Astrocyte (in vitro differentiated cells and primary cell): ENCODE results near the gene HMX1. TPM values are rescaled to one million over a fixed set of nuclear protein-coding genes. Genes with fewer than 3 reads are reported as not detected.

Experiments
- DNase-seq: peaks from one replicate; pipeline ENCODE4 v3.0.0-alpha.2; 2010; ENCODE audit warnings: low read depth
- FAIRE-seq: peaks from 2 replicates; lab custom pipeline; 2011; peaks lifted over from hg19 to GRCh38; lab: Jason Lieb, UNC
- H2AFZ ChIP-seq: 2 replicates; pipeline ENCODE4 v1.6.0; 2012; ENCODE audit warnings: low read depth, low read length, inconsistent platforms
- H3K27ac ChIP-seq: 2 replicates; pipeline ENCODE4 v1.5.1; 2011; ENCODE audit warnings: low read depth, low read length, inconsistent platforms
- H3K27me3 ChIP-seq: 2 replicates; pipeline ENCODE4 v1.6.0; 2011; ENCODE audit warnings: low read length, inconsistent platforms; ENCODE audit not compliant: insufficient read depth
- H3K36me3 ChIP-seq: 2 replicates; pipeline ENCODE4 v1.5.1; 2011; ENCODE audit warnings: low read length, inconsistent platforms; ENCODE audit not compliant: insufficient read depth
- H3K4me1 ChIP-seq: 2 replicates; pipeline ENCODE4 v1.5.1; 2011; ENCODE audit warnings: low read length, inconsistent platforms; ENCODE audit not compliant: insufficient read depth
- H3K4me2 ChIP-seq: 2 replicates; pipeline ENCODE4 v1.6.0; 2012; ENCODE audit warnings: low read length, inconsistent platforms
- H3K4me3 ChIP-seq: 2 replicates; pipeline ENCODE4 v1.5.1; 2011; ENCODE audit warnings: low read depth, mild to moderate bottlenecking, low read length, inconsistent platforms; ENCODE audit not compliant: insufficient read depth
- H3K79me2 ChIP-seq: 2 replicates; pipeline ENCODE4 v1.6.0; 2012; ENCODE audit warnings: mild to moderate bottlenecking, low read length, inconsistent platforms; ENCODE audit not compliant: insufficient read depth
- H3K9ac ChIP-seq: 2 replicates; pipeline ENCODE4 v1.6.0; 2012; ENCODE audit warnings: mild to moderate bottlenecking, low read length, inconsistent platforms
- H3K9me3 ChIP-seq: 2 replicates; pipeline ENCODE4 v1.5.1; 2012; ENCODE audit warnings: low read depth, mild to moderate bottlenecking, low read length, inconsistent platforms; ENCODE audit not compliant: insufficient read depth
- H4K20me1 ChIP-seq: 2 replicates; pipeline ENCODE4 v1.6.0; 2012; ENCODE audit warnings: low read length, inconsistent platforms; ENCODE audit not compliant: insufficient read depth
- H3K27ac Mint-ChIP-seq: one replicate; pipeline ENCODE4 v1.8.0; 2021; ENCODE audit warnings: mild to moderate bottlenecking, mixed read lengths; ENCODE audit not compliant: unreplicated experiment
- H3K27me3 Mint-ChIP-seq: one replicate; pipeline ENCODE4 v1.8.0; 2021; ENCODE audit warnings: low read depth, mixed read lengths; ENCODE audit not compliant: unreplicated experiment
- H3K36me3 Mint-ChIP-seq: one replicate; pipeline ENCODE4 v1.8.0; 2021; ENCODE audit warnings: low read depth, mixed read lengths; ENCODE audit not compliant: unreplicated experiment
- H3K4me1 Mint-ChIP-seq: one replicate; pipeline ENCODE4 v1.8.0; 2021; ENCODE audit warnings: low read depth, mixed read lengths; ENCODE audit not compliant: unreplicated experiment
- H3K4me3 Mint-ChIP-seq: one replicate; pipeline ENCODE4 v1.8.0; 2021; ENCODE audit warnings: mild to moderate bottlenecking, moderate library complexity, mixed read lengths; ENCODE audit not compliant: unreplicated experiment
- H3K9me3 Mint-ChIP-seq: one replicate; pipeline ENCODE4 v1.8.0; 2021; ENCODE audit warnings: mild to moderate bottlenecking, mixed read lengths; ENCODE audit not compliant: unreplicated experiment
- CTCF ChIP-seq: IDR thresholded peaks from 2 replicates; pipeline ENCODE4 v1.5.1; 2011; ENCODE audit warnings: low read depth, mild to moderate bottlenecking, inconsistent platforms, low read length, moderate library complexity; ENCODE audit not compliant: insufficient read depth
- EZH2 ChIP-seq: IDR thresholded peaks from 2 replicates; pipeline ENCODE4 v1.6.1; 2012; ENCODE audit warnings: mild to moderate bottlenecking, low read length, inconsistent platforms; ENCODE audit not compliant: insufficient read depth
- total RNA-seq: library from RNA; stranded (reverse); gene quantifications from 2 replicates; pipeline ENCODE4 v1.2.1, GENCODE V29; 2021

HMX1 gene
- total RNA-seq, 1 donor from 2014 or later, result 0.25 TPM

GRCh38 chr4:8867624-8868320 is 3.9 kb downstream of the HMX1 start:
- Mint-ChIP-seq H3K27me3 (peaks cover 66% of the 10 kb centered on the region), H3K4me3 (no peak overlapping the region), H3K36me3 (peaks cover 3% of the 10 kb centered on the region), H3K4me1 (no peaks in the 10 kb centered on the region), H3K27ac (no peak overlapping the region), H3K9me3 (peaks cover 10% of the 10 kb centered on the region)
- Histone ChIP-seq H3K27ac (no peak overlapping the region), H2AFZ (no peak overlapping the region), H3K4me1 (no peaks in the 10 kb centered on the region), H4K20me1 (no peaks in the 10 kb centered on the region), H3K4me3 (no peak overlapping the region), H3K9ac (no peak overlapping the region), H3K79me2 (no peaks in the 10 kb centered on the region), H3K27me3 (peaks cover 65% of the 10 kb centered on the region), H3K36me3 (no peaks in the 10 kb centered on the region), H3K9me3 (no peaks in the 10 kb centered on the region), H3K4me2 (no peak overlapping the region)
- FAIRE-seq, result no peak
- no peak for DNase-seq
- TF ChIP-seq EZH2 (no peak), CTCF (no peak)

- Histone ChIP-seq H3K27ac (no peak overlapping the region), H3K4me2 (no peak overlapping the region), H3K4me1 (no peaks in the 10 kb centered on the region), H3K9ac (no peak overlapping the region), H3K9me3 (no peaks in the 10 kb centered on the region), H3K36me3 (no peaks in the 10 kb centered on the region), H3K27me3 (peaks cover 64% of the 10 kb centered on the region), H2AFZ (no peak overlapping the region), H3K4me3 (no peak overlapping the region), H4K20me1 (no peaks in the 10 kb centered on the region), H3K79me2 (no peaks in the 10 kb centered on the region)
- Mint-ChIP-seq H3K27me3 (peaks cover 66% of the 10 kb centered on the region), H3K36me3 (peaks cover 3% of the 10 kb centered on the region), H3K27ac (no peak overlapping the region), H3K4me1 (no peaks in the 10 kb centered on the region), H3K9me3 (peaks cover 6% of the 10 kb centered on the region), H3K4me3 (no peak overlapping the region)
- FAIRE-seq (no peak), DNase-seq (no peak)
- TF ChIP-seq EZH2 (peak; percentile 64), CTCF (no peak)
Observed at GRCh38 chr4:8866828-8867623, 4.6 kb downstream of the HMX1 start.
